ENCODE measurements around the gene XNDC1N. TPM values are rescaled to one million over a fixed set of nuclear protein-coding genes. Genes with fewer than 3 reads are reported as not detected.

XNDC1N gene
- total and polyA plus RNA-seq, 2 of the 4 experiments (the other 2 are of a cell fraction): 2.5 to 8.8 TPM

DNA sequence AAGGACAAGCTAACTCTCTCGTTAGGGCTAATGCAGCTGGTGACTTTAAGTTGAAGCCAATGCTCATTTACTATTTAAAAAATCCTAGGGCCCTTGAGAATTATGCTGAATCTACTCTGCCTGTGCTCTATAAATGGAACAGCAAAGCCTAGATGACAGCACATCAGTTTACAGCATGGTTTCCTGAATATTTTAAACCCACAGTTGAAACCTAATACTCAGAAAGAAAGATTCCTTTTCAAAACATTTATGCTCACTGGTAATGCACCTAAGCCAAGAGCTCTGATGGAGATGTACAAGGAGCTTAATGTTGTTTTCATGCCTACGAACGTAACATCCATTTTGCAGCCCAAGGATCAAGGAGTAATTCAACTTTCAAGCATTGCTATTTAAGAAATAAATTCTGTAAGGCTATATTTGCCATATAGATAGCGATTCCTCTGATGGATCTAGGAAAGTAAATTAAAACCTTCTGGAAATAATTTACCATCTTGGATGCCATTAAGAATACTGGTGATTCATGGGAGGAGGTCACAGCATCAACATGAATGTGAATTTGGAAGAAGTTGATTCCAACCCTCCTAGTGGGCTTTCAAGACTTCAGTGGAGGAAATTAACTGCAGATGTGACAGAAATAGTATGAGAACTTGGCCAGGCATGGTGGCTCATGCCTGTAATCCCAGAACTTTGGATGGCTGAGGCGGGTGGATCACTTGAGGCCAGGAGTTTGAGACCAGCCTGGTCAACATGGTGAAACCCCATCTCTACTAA is 14.5 kb downstream of the XNDC1N start:
- no peak overlapping the region for H3K9ac ChIP-seq (ENCODE audit: low read depth, low read length)
- ATAC-seq (ENCODE audit: low read depth): peak; percentile 79
- dilution Hi-C loops (cut with HindIII; ENCODE audit: low sequenced_read_pairs, unreplicated experiment): no loop called here
- no peak overlapping the region for H2BK120ac ChIP-seq (ENCODE audit: low read depth, low read length)
- H3K36me3 ChIP-seq (ENCODE audit: control insufficient read depth, insufficient read depth, low read length): peaks cover 22% of the 10 kb centered on the region
- no peaks in the 10 kb centered on the region for H3K9me3 ChIP-seq (ENCODE audit: control insufficient read depth, insufficient read depth, low read length)
- no peak overlapping the region for H3K23ac ChIP-seq (ENCODE audit: low read depth, low read length)
- WGBS, 2 experiments (ENCODE audit: extremely low coverage in 2 of 2, insufficient read length in 1 of 2): 100% methylated on average over 1 of the region's 5 CpGs; no CpG with 5 or more reads in 1 of the 2 experiments
- H2AFZ ChIP-seq (replicated peaks; ENCODE audit: low read length, poor library complexity): no peak overlapping the region
- intact Hi-C loops (cut with micrococcal nuclease): no loop called here
- H4K5ac ChIP-seq (ENCODE audit: low read depth, low read length): no peak overlapping the region
- no peak overlapping the region for H3K4ac ChIP-seq (ENCODE audit: low read depth, low read length)
- no peak overlapping the region for H3K27ac ChIP-seq (ENCODE audit: insufficient read depth, low read length)
- H4K20me1 ChIP-seq (ENCODE audit: insufficient read depth, low read length): peaks cover 5% of the 10 kb centered on the region; the same call in 1 of the 2 replicates
- no peak overlapping the region for H3K4me2 ChIP-seq (ENCODE audit: low read depth, low read length)
- H2AK5ac ChIP-seq (ENCODE audit: low read depth, low read length): no peak overlapping the region
- H3K4me1 ChIP-seq (ENCODE audit: control insufficient read depth, insufficient read depth, low read length): peaks cover 3% of the 10 kb centered on the region
- no TSS peak for BruUV-seq (replicated peaks)
- H3K27me3 ChIP-seq (ENCODE audit: control insufficient read depth, insufficient read depth, low read length): no peaks in the 10 kb centered on the region
- no peak overlapping the region for H3K56ac ChIP-seq (ENCODE audit: extremely low read depth, insufficient read depth, low read length)
- H2BK15ac ChIP-seq (ENCODE audit: low read depth, low read length): no peak overlapping the region
- no peaks in the 10 kb centered on the region for H3K79me1 ChIP-seq (ENCODE audit: low read depth in 1 of 2, low read length in 2 of 2)
- H3K14ac ChIP-seq (replicated peaks; ENCODE audit: low read depth, low read length): no peak overlapping the region
- H3K9me1 ChIP-seq (ENCODE audit: insufficient read depth, low read length): peaks cover 4% of the 10 kb centered on the region; the same call in 1 of the 2 replicates
- no peak overlapping the region for H2BK20ac ChIP-seq (ENCODE audit: low read depth, low read length)
- DNase-seq: peak; percentile 72
- ChIA-PET CTCF (interaction anchor here (0.7 kb wide), 1 partner anchor 480 kb away, joined by 4 read pairs; no protein-coding TSS in a partner anchor), POLR2A (ENCODE audit: unreplicated experiment) (no interaction called here)
- H4K91ac ChIP-seq (ENCODE audit: insufficient read depth, low read depth, low read length): no peak overlapping the region
- in situ Hi-C loops (cut with MboI; ENCODE audit: low sequenced_read_pairs): no loop called here
- no peak overlapping the region for H2AK9ac ChIP-seq (replicated peaks; ENCODE audit: low read depth, low read length, poor library complexity)
- no peak overlapping the region for H4K8ac ChIP-seq (ENCODE audit: low read depth in 2 of 2, low read length in 2 of 2)
- H3K4me3 ChIP-seq (ENCODE audit: insufficient read depth, low read depth, low read length): no peak overlapping the region
- no peak overlapping the region for H2BK5ac ChIP-seq (ENCODE audit: low read depth, low read length, poor library complexity, severe bottlenecking)
- no peak overlapping the region for H3K18ac ChIP-seq (ENCODE audit: low read depth, low read length)
- TF ChIP-seq, protein P1, sequence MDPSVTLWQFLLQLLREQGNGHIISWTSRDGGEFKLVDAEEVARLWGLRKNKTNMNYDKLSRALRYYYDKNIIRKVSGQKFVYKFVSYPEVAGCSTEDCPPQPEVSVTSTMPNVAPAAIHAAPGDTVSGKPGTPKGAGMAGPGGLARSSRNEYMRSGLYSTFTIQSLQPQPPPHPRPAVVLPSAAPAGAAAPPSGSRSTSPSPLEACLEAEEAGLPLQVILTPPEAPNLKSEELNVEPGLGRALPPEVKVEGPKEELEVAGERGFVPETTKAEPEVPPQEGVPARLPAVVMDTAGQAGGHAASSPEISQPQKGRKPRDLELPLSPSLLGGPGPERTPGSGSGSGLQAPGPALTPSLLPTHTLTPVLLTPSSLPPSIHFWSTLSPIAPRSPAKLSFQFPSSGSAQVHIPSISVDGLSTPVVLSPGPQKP (IDR thresholded peaks at IDR 0.05; ENCODE audit: borderline replicate concordance, low read depth, low read length): no peak
- TF ChIP-seq NFE2L2 (IDR thresholded peaks at IDR 0.05; ENCODE audit: low read depth, low read length) (no peak), CEBPB (IDR thresholded peaks at IDR 0.05; ENCODE audit: low read depth, low read length) (no peak), CHD1 (IDR thresholded peaks at IDR 0.05; ENCODE audit: low read depth, low read length) (no peak), SMC3 (IDR thresholded peaks at IDR 0.05; ENCODE audit: low read depth, low read length) (no peak), BHLHE40 (IDR thresholded peaks at IDR 0.05; ENCODE audit: low read depth, low read length) (no peak), POLR2A (IDR thresholded peaks at IDR 0.05; ENCODE audit: low read depth, low read length) (no peak), MXI1 (IDR thresholded peaks at IDR 0.05; ENCODE audit: borderline replicate concordance, low read depth, low read length) (no peak), RFX5 (IDR thresholded peaks at IDR 0.05; ENCODE audit: low read depth, low read length) (no peak), FOS (IDR thresholded peaks at IDR 0.05; ENCODE audit: low read depth, low read length) (no peak), MAZ (IDR thresholded peaks at IDR 0.05; ENCODE audit: borderline replicate concordance, low read depth, low read length) (no peak), MAFK (IDR thresholded peaks at IDR 0.05; ENCODE audit: low read depth, low read length) (no peak), RAD21 (IDR thresholded peaks at IDR 0.05; ENCODE audit: low read length) (no peak)
- TF ChIP-seq, protein P2, sequence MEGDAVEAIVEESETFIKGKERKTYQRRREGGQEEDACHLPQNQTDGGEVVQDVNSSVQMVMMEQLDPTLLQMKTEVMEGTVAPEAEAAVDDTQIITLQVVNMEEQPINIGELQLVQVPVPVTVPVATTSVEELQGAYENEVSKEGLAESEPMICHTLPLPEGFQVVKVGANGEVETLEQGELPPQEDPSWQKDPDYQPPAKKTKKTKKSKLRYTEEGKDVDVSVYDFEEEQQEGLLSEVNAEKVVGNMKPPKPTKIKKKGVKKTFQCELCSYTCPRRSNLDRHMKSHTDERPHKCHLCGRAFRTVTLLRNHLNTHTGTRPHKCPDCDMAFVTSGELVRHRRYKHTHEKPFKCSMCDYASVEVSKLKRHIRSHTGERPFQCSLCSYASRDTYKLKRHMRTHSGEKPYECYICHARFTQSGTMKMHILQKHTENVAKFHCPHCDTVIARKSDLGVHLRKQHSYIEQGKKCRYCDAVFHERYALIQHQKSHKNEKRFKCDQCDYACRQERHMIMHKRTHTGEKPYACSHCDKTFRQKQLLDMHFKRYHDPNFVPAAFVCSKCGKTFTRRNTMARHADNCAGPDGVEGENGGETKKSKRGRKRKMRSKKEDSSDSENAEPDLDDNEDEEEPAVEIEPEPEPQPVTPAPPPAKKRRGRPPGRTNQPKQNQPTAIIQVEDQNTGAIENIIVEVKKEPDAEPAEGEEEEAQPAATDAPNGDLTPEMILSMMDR (conservative IDR thresholded peaks at IDR 0.05; ENCODE audit: low read depth, low read length): no peak
- TF ChIP-seq, protein P3, sequence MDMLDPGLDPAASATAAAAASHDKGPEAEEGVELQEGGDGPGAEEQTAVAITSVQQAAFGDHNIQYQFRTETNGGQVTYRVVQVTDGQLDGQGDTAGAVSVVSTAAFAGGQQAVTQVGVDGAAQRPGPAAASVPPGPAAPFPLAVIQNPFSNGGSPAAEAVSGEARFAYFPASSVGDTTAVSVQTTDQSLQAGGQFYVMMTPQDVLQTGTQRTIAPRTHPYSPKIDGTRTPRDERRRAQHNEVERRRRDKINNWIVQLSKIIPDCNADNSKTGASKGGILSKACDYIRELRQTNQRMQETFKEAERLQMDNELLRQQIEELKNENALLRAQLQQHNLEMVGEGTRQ (IDR thresholded peaks at IDR 0.05; ENCODE audit: low read depth, low read length): no peak

Measured in IMR-90 (cell line).